K562 (cell line): ENCODE data around the gene PLEKHA8. TPM values are rescaled to one million over a fixed set of nuclear protein-coding genes. Genes with fewer than 3 reads are reported as not detected.

Experiments used
- FOSL1 ChIP-seq: fragments of 200-800 bp; sonication (Bioruptor generic); conservative IDR thresholded peaks from 2 replicates; pipeline ENCODE4 v1.6.1; 2016; ENCODE audit warnings: missing genetic modification characterization, missing compliant biosample characterization
- FOXK2 ChIP-seq, 2 experiments: fragments of 450-650 bp; IDR thresholded peaks in 1 of 2; conservative IDR thresholded peaks in 1 of 2; 2 replicates each; pipeline ENCODE4 v1.6.1; 2016; ENCODE audit warnings: low read depth in 2 of 2, mild to moderate bottlenecking in 1 of 2
- HMG20A ChIP-seq: fragments of 450-650 bp; formaldehyde crosslinking; conservative IDR thresholded peaks from 2 replicates; pipeline ENCODE4 v1.4.0; 2020; ENCODE audit warnings: mild to moderate bottlenecking, mixed read lengths
- HNRNPUL1 ChIP-seq: fragments of 200-400 bp; formaldehyde crosslinking; IDR thresholded peaks from 2 replicates; pipeline ENCODE4 v1.6.1; 2017; ENCODE audit warnings: low read length
- LCOR ChIP-seq: sonication (generic); formaldehyde crosslinking; IDR thresholded peaks from 2 replicates; pipeline ENCODE4 v1.8.0; 2022; ENCODE audit warnings: mild to moderate bottlenecking, missing genetic modification reagents
- SLC30A9 ChIP-seq: fragments of 250-450 bp; sonication (Bioruptor Pico); IDR thresholded peaks from 2 replicates; pipeline ENCODE4 v1.8.0; 2022; ENCODE audit warnings: mild to moderate bottlenecking, moderate library complexity
- TBL1XR1 ChIP-seq, 2 experiments: IDR thresholded peaks; 2 replicates each; pipeline ENCODE4 v1.6.1; 2012; ENCODE audit warnings: improper control_type of control experiment in 2 of 2, low read length in 2 of 2, mild to moderate bottlenecking in 1 of 2
- polyA plus RNA-seq, 8 experiments: library from polyadenylated mRNA; depleted of rRNA in 4 of 8; stranded (reverse) in 5 of 8; unstranded in 3 of 8; fragments of >200 nt; fragmentation: Nextera tagmentation in 2 of 8; fragmentation: Illumina TruSeq in 1 of 8; extraction: Ambion mirVana in 2 of 8; extraction: Trizol in 1 of 8; gene quantifications; 2 replicates each; pipeline versions ENCODE4 v1.2.1 to v1.2.3, GENCODE V29; 2011 to 2014; ENCODE audit warnings: inconsistent platforms in 1 of 8, missing spikeins in 1 of 8
- total RNA-seq, 7 experiments: library from RNA; depleted of rRNA in 6 of 7; stranded (reverse); fragments of >200 nt in 6 of 7; fragmentation: Illumina TruSeq in 2 of 7; extraction: Trizol in 2 of 7; gene quantifications; 2 replicates each; pipeline versions ENCODE4 v1.2.1 to v1.2.3, GENCODE V29; 2011 to 2021; ENCODE audit warnings: low replicate concordance in 1 of 7
- TF ChIP-seq, protein P1 (sequence below), 2 experiments: fragments of 450-650 bp; IDR thresholded peaks; 2 replicates each; pipeline ENCODE4 v1.6.1; 2016; ENCODE audit warnings: mild to moderate bottlenecking in 2 of 2, borderline replicate concordance in 1 of 2, low read depth in 1 of 2, moderate library complexity in 1 of 2

Gene PLEKHA8
- total and polyA plus RNA-seq, 9 of the 15 experiments (the other 6 are each of a cell fraction or from before 2014, with no cell fraction given) = 3.2 to 16.3 (median 11.8) TPM

DNA sequence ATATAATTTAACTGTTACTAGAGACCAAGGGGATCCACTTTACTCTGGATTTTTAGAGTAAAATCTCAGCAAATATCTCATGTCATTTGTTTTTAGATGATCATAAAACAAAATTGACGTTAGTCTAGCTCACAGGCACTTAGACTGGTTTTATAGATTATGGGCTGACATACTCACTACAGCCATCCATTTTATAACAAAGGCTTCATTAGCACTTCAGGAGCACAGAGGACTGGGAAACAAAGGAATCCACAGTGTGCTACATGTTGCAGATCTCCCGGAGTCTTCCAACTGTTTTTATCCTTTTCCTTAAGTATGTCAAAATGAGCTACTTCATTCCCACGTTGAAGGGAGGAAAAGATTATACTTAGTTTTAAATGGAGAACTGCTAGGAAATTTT is 22.7 kb upstream of the PLEKHA8 start (continued):
- TF ChIP-seq, protein P1, sequence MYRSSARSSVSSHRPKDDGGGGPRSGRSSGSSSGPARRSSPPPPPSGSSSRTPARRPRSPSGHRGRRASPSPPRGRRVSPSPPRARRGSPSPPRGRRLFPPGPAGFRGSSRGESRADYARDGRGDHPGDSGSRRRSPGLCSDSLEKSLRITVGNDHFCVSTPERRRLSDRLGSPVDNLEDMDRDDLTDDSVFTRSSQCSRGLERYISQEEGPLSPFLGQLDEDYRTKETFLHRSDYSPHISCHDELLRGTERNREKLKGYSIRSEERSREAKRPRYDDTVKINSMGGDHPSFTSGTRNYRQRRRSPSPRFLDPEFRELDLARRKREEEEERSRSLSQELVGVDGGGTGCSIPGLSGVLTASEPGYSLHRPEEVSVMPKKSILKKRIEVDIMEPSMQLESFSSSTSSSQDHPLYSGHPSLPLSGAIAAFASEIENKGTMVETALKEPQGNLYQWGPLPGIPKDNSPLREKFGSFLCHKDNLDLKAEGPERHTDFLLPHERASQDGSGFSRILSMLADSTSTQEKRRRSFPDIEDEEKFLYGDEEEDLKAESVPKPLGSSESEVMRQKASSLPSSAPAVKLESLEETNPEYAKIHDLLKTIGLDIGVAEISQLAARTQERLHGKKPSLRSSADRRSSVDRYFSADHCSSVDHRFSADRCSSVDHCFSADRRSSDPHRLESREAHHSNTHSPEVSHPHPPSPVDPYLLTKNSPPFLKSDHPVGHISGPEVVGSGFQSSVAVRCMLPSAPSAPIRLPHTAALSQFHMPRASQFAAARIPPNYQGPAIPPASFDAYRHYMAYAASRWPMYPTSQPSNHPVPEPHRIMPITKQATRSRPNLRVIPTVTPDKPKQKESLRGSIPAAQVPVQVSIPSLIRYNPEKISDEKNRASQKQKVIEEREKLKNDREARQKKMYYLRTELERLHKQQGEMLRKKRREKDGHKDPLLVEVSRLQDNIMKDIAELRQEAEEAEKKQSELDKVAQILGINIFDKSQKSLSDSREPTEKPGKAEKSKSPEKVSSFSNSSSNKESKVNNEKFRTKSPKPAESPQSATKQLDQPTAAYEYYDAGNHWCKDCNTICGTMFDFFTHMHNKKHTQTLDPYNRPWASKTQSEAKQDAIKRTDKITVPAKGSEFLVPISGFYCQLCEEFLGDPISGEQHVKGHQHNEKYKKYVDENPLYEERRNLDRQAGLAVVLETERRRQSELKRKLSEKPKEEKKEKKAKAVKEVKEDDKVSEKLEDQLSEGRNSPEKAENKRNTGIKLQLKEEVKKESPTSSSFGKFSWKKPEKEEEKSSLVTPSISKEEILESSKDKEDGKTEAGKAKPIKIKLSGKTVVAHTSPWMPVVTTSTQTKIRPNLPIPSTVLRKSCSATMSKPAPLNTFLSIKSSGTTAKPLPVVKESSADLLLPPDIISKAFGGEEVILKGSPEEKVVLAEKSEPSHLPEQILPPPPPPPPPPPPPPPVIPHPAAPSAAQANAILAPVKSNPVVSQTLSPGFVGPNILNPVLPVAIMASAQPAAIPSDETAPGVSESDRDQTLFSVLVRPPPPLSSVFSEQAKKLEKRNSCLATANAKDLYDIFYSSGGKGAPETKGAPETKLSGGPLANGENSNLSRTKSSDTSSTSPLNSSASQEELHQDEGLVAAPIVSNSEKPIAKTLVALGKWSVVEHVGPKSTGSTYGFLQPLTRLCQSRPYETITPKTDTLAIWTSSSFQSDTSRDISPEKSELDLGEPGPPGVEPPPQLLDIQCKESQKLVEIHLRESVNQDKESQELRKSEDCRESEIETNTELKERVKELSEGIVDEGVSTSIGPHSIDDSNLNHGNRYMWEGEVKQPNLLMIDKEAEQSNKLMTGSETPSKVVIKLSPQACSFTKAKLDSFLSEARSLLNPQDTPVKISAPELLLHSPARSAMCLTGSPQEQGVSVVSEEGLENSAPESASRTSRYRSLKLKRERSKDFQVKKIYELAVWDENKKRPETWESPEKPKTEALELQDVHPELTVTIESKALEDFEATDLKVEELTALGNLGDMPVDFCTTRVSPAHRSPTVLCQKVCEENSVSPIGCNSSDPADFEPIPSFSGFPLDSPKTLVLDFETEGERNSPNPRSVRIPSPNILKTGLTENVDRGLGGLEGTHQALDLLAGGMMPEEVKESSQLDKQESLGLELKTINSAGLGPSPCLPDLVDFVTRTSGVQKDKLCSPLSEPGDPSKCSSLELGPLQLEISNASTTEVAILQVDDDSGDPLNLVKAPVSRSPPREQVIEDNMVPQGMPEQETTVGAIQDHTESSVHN (IDR thresholded peaks at IDR 0.05; ENCODE audit: borderline replicate concordance in 1 of 2, low read depth in 1 of 2) = no peak
- no peak for TF ChIP-seq HNRNPUL1
- TF ChIP-seq FOXK2 (conservative IDR thresholded peaks at IDR 0.05 in 1 of 2, IDR thresholded peaks at IDR 0.05 in 1 of 2; ENCODE audit: low read depth in 2 of 2) = no peak
- TF ChIP-seq LCOR (CRISPR knock-in tag) = no peak
- TF ChIP-seq TBL1XR1 (IDR thresholded peaks at IDR 0.05; ENCODE audit: low read length in 2 of 2) = no peak
- TF ChIP-seq HMG20A (CRISPR knock-in tag) = no peak
- TF ChIP-seq SLC30A9 (CRISPR knock-in tag) = no peak
- TF ChIP-seq FOSL1 = no peak
